Caco-2 (cell line): ENCODE data around the gene NTN1. TPM values are rescaled to one million over a fixed set of nuclear protein-coding genes. Genes with fewer than 3 reads are reported as not detected.

Experiments used
- BruUV-seq: library from RNA; stranded (reverse); fragments of 400-500 nt; replicated peaks from 2 replicates; lab custom pipeline; 2021; lab: Mats Ljungman, UMichigan
- CTCF ChIA-PET: fragments of 300-600 bp; sonication (Branson Sonifier 250); formaldehyde crosslinking; loops from one replicate; lab custom pipeline; 2022; ENCODE audit warnings: antibody characterized with exemption; lab: Charles Lee
- POLR2A ChIA-PET: fragments of 300-600 bp; sonication (Branson Sonifier 250); formaldehyde crosslinking; loops from one replicate; lab custom pipeline; 2022; ENCODE audit warnings: antibody characterized with exemption; lab: Charles Lee
- DNase-seq, 2 experiments: peaks; one replicate each; pipeline versions ENCODE4 v3.0.0 to v3.0.0-alpha.2; 2020 to 2022
- H3K27me3 ChIP-seq: replicated peaks from 2 replicates; pipeline ENCODE4 v1.6.0; 2011; ENCODE audit warnings: low read length; ENCODE audit not compliant: control insufficient read depth, insufficient read depth
- H3K36me3 ChIP-seq: 2 replicates; pipeline ENCODE4 v1.5.1; 2011; ENCODE audit warnings: low read length; ENCODE audit not compliant: control insufficient read depth, insufficient read depth
- H3K4me1 ChIP-seq: fragments of 250-450 bp; sonication (Bioruptor Pico); 2 replicates; pipeline ENCODE4 v1.5.1; 2020; ENCODE audit warnings: mild to moderate bottlenecking
- H3K4me3 ChIP-seq: 2 replicates; pipeline ENCODE4 v1.5.1; 2011; ENCODE audit warnings: low read depth, mild to moderate bottlenecking, control low read depth, low read length
- H3K9me3 ChIP-seq: fragments of 250-450 bp; sonication (Bioruptor Pico); 2 replicates; pipeline ENCODE4 v1.5.1; 2020; ENCODE audit warnings: mild to moderate bottlenecking, moderate library complexity
- H3K27ac Mint-ChIP-seq: one replicate; pipeline ENCODE4 v1.8.0; 2022; ENCODE audit warnings: mixed read lengths; ENCODE audit not compliant: unreplicated experiment
- H3K27me3 Mint-ChIP-seq: one replicate; pipeline ENCODE4 v1.8.0; 2022; ENCODE audit warnings: mixed read lengths; ENCODE audit not compliant: insufficient read depth, unreplicated experiment
- H3K36me3 Mint-ChIP-seq: one replicate; pipeline ENCODE4 v1.8.0; 2022; ENCODE audit warnings: mild to moderate bottlenecking, mixed read lengths; ENCODE audit not compliant: insufficient read depth, unreplicated experiment
- H3K4me1 Mint-ChIP-seq: one replicate; pipeline ENCODE4 v1.8.0; 2022; ENCODE audit warnings: low read depth, mixed read lengths; ENCODE audit not compliant: unreplicated experiment
- H3K4me3 Mint-ChIP-seq: one replicate; pipeline ENCODE4 v1.8.0; 2022; ENCODE audit warnings: mild to moderate bottlenecking, moderate library complexity, mixed read lengths; ENCODE audit not compliant: unreplicated experiment
- H3K9me3 Mint-ChIP-seq: one replicate; pipeline ENCODE4 v1.8.0; 2022; ENCODE audit warnings: mixed read lengths; ENCODE audit not compliant: unreplicated experiment
- intact Hi-C: fragments of 100-400 bp; cut with micrococcal nuclease; formaldehyde crosslinking; loops from one replicate; pipeline ENCODE4 v1.10.0; 2022; ENCODE audit not compliant: unreplicated experiment
- total RNA-seq: library from RNA; stranded (reverse); gene quantifications from 2 replicates; pipeline ENCODE4 v1.2.3, GENCODE V29; 2022
- TF ChIP-seq, protein P1 (sequence below), 2 experiments: fragments of 200-600 bp in 1 of 2; IDR thresholded peaks; 1 replicate in 1 of 2; 2 replicates in 1 of 2; pipeline versions ENCODE4 v1.5.1 to v1.8.0; 2011 to 2022; ENCODE audit warnings: antibody characterized with exemption in 1 of 2, control low read depth in 1 of 2, inconsistent platforms in 1 of 2, low read depth in 1 of 2, low read length in 1 of 2, mild to moderate bottlenecking in 1 of 2, moderate library complexity in 1 of 2; ENCODE audit not compliant: insufficient read depth in 1 of 2, severe bottlenecking in 1 of 2, unreplicated experiment in 1 of 2

Gene NTN1
- total RNA-seq, 1 experiment from 2014 or later: 0.88 TPM

DNA sequence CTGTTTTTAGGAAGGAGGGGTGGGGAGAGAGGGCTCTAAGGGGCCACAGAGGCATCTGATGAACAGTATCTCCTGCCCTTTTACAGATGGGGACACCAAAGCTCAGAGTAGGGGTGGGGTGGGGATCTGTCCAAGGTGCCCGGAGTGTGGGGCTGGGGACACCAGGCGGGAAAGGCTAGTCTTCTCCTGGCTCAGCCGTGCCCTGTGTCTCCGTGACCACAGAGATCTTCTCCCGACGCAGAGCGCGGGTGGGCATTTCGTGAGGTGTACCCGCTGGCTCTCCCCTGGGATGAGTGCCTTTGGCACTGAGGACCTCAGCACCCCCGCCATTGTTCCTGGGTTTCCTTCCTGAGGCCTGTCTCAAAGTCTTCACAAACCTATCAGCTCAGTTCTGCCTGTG lies 209.6 kb downstream of the NTN1 start:
- no peaks in the 10 kb centered on the region for H3K9me3 Mint-ChIP-seq
- BruUV-seq: no TSS peak
- Histone ChIP-seq H3K27me3 (no peaks in the 10 kb centered on the region), H3K4me3 (no peak overlapping the region), H3K4me1 (no peaks in the 10 kb centered on the region), H3K9me3 (no peaks in the 10 kb centered on the region), H3K36me3 (no peaks in the 10 kb centered on the region)
- no peak for DNase-seq
- H3K4me3 Mint-ChIP-seq: no peak overlapping the region
- CTCF ChIA-PET: no interaction called here
- intact Hi-C loops: no loop called here
- no peak overlapping the region for H3K27ac Mint-ChIP-seq
- TF ChIP-seq, protein P1, sequence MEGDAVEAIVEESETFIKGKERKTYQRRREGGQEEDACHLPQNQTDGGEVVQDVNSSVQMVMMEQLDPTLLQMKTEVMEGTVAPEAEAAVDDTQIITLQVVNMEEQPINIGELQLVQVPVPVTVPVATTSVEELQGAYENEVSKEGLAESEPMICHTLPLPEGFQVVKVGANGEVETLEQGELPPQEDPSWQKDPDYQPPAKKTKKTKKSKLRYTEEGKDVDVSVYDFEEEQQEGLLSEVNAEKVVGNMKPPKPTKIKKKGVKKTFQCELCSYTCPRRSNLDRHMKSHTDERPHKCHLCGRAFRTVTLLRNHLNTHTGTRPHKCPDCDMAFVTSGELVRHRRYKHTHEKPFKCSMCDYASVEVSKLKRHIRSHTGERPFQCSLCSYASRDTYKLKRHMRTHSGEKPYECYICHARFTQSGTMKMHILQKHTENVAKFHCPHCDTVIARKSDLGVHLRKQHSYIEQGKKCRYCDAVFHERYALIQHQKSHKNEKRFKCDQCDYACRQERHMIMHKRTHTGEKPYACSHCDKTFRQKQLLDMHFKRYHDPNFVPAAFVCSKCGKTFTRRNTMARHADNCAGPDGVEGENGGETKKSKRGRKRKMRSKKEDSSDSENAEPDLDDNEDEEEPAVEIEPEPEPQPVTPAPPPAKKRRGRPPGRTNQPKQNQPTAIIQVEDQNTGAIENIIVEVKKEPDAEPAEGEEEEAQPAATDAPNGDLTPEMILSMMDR (IDR thresholded peaks at IDR 0.05; ENCODE audit: insufficient read depth in 1 of 2, low read depth in 1 of 2, low read length in 1 of 2, severe bottlenecking in 1 of 2, unreplicated experiment in 1 of 2): no peak
- POLR2A ChIA-PET: no interaction called here
- H3K27me3 Mint-ChIP-seq: no peaks in the 10 kb centered on the region
- no peaks in the 10 kb centered on the region for H3K4me1 Mint-ChIP-seq
- no peaks in the 10 kb centered on the region for H3K36me3 Mint-ChIP-seq

DNA sequence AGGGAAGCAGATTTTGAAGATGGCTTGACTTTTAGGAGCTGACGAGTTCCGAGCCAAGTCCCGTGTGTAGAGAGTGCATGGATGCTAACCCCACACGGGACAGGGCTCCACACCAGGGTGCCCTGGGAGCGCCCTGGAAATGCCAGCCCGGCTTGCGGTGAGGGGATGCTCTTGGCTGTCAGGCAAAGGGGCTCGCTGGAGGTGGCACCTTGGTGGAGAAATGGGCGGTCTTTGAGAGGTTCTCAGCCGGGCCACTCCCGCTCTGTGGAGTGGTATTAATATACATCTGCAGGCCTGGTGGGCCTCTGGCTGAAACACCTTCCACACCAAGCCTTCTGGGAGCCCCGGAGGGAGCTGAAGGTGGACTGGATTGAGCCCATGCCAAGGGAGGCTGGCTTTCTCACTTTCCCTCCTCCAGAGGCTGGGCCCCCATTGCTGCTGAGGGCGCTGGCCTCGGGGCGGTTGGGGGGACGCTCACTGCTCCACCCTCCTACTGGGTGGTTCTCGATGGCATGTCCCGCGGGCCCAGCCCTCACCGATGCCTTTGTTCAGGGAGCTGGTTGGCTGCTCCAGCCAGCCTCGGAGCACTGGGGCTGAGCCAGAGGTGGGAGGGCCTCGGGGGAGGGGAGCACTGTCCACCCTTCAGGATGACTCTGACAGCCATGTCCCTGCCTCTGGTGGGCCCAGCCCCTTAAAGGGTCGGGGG lies 210.3 kb downstream of the NTN1 start:
- TF ChIP-seq, protein P1 (IDR thresholded peaks at IDR 0.05; ENCODE audit: insufficient read depth in 1 of 2, low read depth in 1 of 2, low read length in 1 of 2, severe bottlenecking in 1 of 2, unreplicated experiment in 1 of 2): no peak
- intact Hi-C loops: no loop called here
- no peaks in the 10 kb centered on the region for H3K9me3 Mint-ChIP-seq
- no TSS peak for BruUV-seq
- Histone ChIP-seq H3K36me3 (no peaks in the 10 kb centered on the region), H3K9me3 (no peaks in the 10 kb centered on the region), H3K4me3 (no peak overlapping the region), H3K27me3 (no peaks in the 10 kb centered on the region), H3K4me1 (no peaks in the 10 kb centered on the region)
- H3K4me1 Mint-ChIP-seq: no peaks in the 10 kb centered on the region
- CTCF ChIA-PET: interaction anchor here (0.6 kb wide), 1 partner anchor 848 kb away, joined by 4 read pairs; no protein-coding TSS in a partner anchor
- H3K36me3 Mint-ChIP-seq: no peaks in the 10 kb centered on the region
- no peak overlapping the region for H3K4me3 Mint-ChIP-seq
- H3K27ac Mint-ChIP-seq: no peak overlapping the region
- no peak for DNase-seq
- POLR2A ChIA-PET: no interaction called here
- H3K27me3 Mint-ChIP-seq: no peaks in the 10 kb centered on the region

DNA sequence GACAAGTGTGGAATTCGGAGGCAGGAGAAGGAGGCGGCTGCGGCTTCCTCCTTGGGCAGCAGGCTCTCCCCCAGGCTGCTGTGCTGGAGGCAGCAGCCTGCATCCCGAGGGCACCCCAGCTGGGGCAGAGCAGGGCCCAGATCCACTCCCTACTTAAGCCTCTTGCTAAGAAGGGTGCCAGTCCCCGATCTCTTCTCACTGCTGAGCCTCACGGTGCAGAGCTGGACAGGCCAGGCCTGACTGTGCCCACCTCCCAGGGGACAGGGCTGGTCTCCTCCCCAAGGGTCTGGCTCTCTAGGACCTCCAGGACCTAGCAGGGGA lies 210.8 kb downstream of the NTN1 start:
- Histone ChIP-seq H3K4me3 (no peak overlapping the region), H3K36me3 (no peaks in the 10 kb centered on the region), H3K9me3 (no peaks in the 10 kb centered on the region), H3K4me1 (no peaks in the 10 kb centered on the region), H3K27me3 (no peaks in the 10 kb centered on the region)
- TF ChIP-seq, protein P1 (IDR thresholded peaks at IDR 0.05; ENCODE audit: insufficient read depth in 1 of 2, low read depth in 1 of 2, low read length in 1 of 2, severe bottlenecking in 1 of 2, unreplicated experiment in 1 of 2): no peak
- H3K27me3 Mint-ChIP-seq: no peaks in the 10 kb centered on the region
- H3K4me1 Mint-ChIP-seq: no peaks in the 10 kb centered on the region
- no peak overlapping the region for H3K4me3 Mint-ChIP-seq
- no peak overlapping the region for H3K27ac Mint-ChIP-seq
- no TSS peak for BruUV-seq
- intact Hi-C loops: no loop called here
- no peaks in the 10 kb centered on the region for H3K36me3 Mint-ChIP-seq
- CTCF ChIA-PET: no interaction called here
- no peak for DNase-seq
- POLR2A ChIA-PET: no interaction called here
- H3K9me3 Mint-ChIP-seq: no peaks in the 10 kb centered on the region
